Measurements from ENCODE around the gene SLC7A7. TPM values are rescaled to one million over a fixed set of nuclear protein-coding genes. Genes with fewer than 3 reads are reported as not detected.

The SLC7A7 gene
- total and polyA plus RNA-seq, 4 donors = 2.8 to 14.3 (median 8.8) TPM

DNA sequence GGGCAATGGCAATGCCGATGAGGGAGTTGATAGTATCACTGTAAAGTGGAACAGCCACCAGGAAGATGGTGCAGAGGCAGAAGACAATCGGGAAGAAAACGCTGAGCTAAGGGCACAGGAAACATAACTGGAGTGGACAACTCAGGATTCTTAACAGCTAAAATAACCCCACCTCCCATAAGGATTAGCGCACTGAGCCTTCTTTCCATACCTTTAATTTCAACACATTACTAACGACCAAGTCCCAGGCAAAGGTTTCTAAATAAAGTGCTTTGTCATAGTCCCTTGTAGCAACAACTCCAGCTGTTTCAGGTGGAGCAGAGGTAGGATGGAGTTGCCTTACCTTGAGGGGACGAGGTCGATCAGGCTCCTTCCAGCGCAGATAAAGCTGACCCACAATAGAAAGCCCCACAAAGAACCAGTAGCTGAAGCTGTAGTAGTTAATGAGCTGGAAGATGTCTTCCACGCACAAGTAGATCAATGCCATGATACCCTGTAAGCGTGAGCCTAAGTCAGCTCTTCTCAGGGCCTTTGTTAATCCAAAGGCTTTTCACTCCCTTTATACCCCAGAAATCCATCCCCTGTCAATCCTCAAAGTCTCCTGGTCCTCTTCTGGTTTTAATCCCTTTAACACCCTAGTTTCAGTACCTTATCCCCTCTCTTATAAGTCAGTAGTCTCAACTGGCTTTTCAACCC, 41.1 kb downstream of the SLC7A7 start:
- Histone ChIP-seq H3K27ac (ENCODE audit: low read depth in 1 of 2, low read length in 2 of 2) (no peak overlapping the region), H3K9ac (ENCODE audit: low read depth in 1 of 2, low read length in 2 of 2) (no peak overlapping the region), H3K27me3 (ENCODE audit: control insufficient read depth in 4 of 4, insufficient read depth in 4 of 4, low read length in 3 of 4) (no peaks in the 10 kb centered on the region), H3K9me3 (ENCODE audit: control insufficient read depth in 4 of 4, low read length in 3 of 4) (no peaks in the 10 kb centered on the region), H3K36me3 (ENCODE audit: control insufficient read depth in 4 of 4, insufficient read depth in 3 of 4, low read depth in 1 of 4, low read length in 3 of 4) (peaks cover 14 to 49% (median 33%) of the 10 kb centered on the region in 4 donors), H3K4me1 (ENCODE audit: control insufficient read depth in 4 of 4, insufficient read depth in 4 of 4, low read length in 3 of 4) (no peaks in the 10 kb centered on the region), H3K4me3 (ENCODE audit: low read depth in 1 of 3, low read length in 3 of 3) (no peak overlapping the region)
- WGBS = 89% methylated on average over 10 of the region's 10 CpGs
- TF ChIP-seq RXRA (IDR thresholded peaks at IDR 0.05) (no peak), CTCF (IDR thresholded peaks at IDR 0.05; ENCODE audit: low read depth, low read length, missing input control) (no peak), TAF1 (conservative IDR thresholded peaks at IDR 0.05) (no peak), MAX (IDR thresholded peaks at IDR 0.05) (no peak)
- TF ChIP-seq, protein P1, sequence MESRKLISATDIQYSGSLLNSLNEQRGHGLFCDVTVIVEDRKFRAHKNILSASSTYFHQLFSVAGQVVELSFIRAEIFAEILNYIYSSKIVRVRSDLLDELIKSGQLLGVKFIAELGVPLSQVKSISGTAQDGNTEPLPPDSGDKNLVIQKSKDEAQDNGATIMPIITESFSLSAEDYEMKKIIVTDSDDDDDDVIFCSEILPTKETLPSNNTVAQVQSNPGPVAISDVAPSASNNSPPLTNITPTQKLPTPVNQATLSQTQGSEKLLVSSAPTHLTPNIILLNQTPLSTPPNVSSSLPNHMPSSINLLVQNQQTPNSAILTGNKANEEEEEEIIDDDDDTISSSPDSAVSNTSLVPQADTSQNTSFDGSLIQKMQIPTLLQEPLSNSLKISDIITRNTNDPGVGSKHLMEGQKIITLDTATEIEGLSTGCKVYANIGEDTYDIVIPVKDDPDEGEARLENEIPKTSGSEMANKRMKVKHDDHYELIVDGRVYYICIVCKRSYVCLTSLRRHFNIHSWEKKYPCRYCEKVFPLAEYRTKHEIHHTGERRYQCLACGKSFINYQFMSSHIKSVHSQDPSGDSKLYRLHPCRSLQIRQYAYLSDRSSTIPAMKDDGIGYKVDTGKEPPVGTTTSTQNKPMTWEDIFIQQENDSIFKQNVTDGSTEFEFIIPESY (IDR thresholded peaks at IDR 0.05) = no peak
- DNase-seq (ENCODE audit: low spot score) = no peak

- H3K36me3 ChIP-seq (ENCODE audit: control insufficient read depth in 4 of 4, insufficient read depth in 3 of 4, low read depth in 1 of 4, low read length in 3 of 4) = peaks cover 14 to 50% (median 34%) of the 10 kb centered on the region in 4 donors
- H3K4me1 ChIP-seq (ENCODE audit: control insufficient read depth in 4 of 4, insufficient read depth in 4 of 4, low read length in 3 of 4) = peaks cover 0 to 2% (median 0%) of the 10 kb centered on the region in 4 donors
- H3K27me3 ChIP-seq (ENCODE audit: control insufficient read depth in 4 of 4, insufficient read depth in 4 of 4, low read length in 3 of 4) = no peaks in the 10 kb centered on the region
- H3K9ac ChIP-seq (ENCODE audit: low read depth in 1 of 2, low read length in 2 of 2) = no peak overlapping the region
- no peak for DNase-seq (ENCODE audit: low spot score)
- no peak overlapping the region for H3K4me3 ChIP-seq (ENCODE audit: low read depth in 1 of 3, low read length in 3 of 3)
- TF ChIP-seq YY1 (IDR thresholded peaks at IDR 0.05) (no peak), FOXA2 (IDR thresholded peaks at IDR 0.05) (no peak), HNF4A (conservative IDR thresholded peaks at IDR 0.05) (no peak), RXRA (IDR thresholded peaks at IDR 0.05) (no peak), HNF4G (IDR thresholded peaks at IDR 0.05) (no peak), SP1 (IDR thresholded peaks at IDR 0.05) (no peak), EGR1 (IDR thresholded peaks at IDR 0.05; ENCODE audit: low read depth in 2 of 2) (no peak), MAX (IDR thresholded peaks at IDR 0.05) (no peak), ATF3 (IDR thresholded peaks at IDR 0.05) (no peak), RAD21 (IDR thresholded peaks at IDR 0.05) (no peak), CTCF (IDR thresholded peaks at IDR 0.05; ENCODE audit: low read depth, low read length, missing input control) (no peak)
- no peak overlapping the region for H3K27ac ChIP-seq (ENCODE audit: low read depth in 1 of 2, low read length in 2 of 2)
- 94% methylated on average over 8 of the region's 8 CpGs for WGBS
- no peaks in the 10 kb centered on the region for H3K9me3 ChIP-seq (ENCODE audit: control insufficient read depth in 4 of 4, low read length in 3 of 4)
These were observed 41.8 kb downstream of the SLC7A7 start for GRCh38 chr14:22773162-22774010.

Measured in liver (tissue), 9 donors.